Activated effector memory CD4-positive, alpha-beta T cell treated with Interleukin-2 at 50 U/mL for 16 hours (primary cell): ENCODE data around the gene ATP6V0C.

Experiments
- DNase-seq: peaks from one replicate; pipeline ENCODE4 v3.0.0-alpha.2; 2020

The ATP6V0C gene

DNA sequence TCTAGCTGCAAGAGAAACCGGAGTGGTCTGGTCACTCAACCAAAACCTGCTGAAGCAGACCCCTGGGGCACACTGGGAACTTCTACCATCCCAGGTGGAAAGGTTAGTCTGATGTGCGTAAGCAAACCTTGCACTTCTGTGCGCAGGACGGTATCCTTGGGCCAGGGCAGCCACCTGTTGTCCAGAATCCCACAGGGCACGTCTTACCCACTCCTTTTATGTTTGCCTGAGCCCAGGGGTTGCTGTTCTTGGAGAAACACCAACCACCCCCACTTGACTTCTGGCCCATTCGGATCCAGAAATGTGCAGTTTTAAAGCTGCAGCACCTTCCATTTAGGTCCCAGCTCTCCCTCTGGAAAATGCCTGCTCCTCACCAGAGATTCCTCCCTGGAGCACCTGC, 20.1 kb upstream of the ATP6V0C start:
- no peak for DNase-seq

DNA sequence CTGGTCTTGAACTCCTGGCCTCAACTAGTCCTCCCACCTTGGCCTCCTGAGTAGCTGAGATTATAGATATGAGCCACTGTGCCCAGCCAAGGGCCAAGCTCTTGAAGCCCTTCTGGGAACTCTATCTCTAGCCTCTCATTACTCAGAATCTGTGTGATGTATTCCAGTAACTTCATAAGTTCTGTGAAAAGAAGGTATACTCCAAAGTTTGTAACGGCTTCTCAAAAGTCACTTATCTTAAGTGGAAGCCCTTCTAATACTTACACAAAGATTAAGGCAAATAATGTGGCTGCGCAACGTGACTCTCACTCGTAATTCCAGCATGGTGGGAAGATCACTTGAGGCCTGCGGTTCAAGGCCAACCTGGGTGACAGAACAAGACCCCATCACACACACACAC, 19.1 kb upstream of the ATP6V0C start:
- no peak for DNase-seq

- no peak for DNase-seq
Measured at GRCh38 chr16:2495041-2495440, 18.7 kb upstream of the ATP6V0C start.

DNA sequence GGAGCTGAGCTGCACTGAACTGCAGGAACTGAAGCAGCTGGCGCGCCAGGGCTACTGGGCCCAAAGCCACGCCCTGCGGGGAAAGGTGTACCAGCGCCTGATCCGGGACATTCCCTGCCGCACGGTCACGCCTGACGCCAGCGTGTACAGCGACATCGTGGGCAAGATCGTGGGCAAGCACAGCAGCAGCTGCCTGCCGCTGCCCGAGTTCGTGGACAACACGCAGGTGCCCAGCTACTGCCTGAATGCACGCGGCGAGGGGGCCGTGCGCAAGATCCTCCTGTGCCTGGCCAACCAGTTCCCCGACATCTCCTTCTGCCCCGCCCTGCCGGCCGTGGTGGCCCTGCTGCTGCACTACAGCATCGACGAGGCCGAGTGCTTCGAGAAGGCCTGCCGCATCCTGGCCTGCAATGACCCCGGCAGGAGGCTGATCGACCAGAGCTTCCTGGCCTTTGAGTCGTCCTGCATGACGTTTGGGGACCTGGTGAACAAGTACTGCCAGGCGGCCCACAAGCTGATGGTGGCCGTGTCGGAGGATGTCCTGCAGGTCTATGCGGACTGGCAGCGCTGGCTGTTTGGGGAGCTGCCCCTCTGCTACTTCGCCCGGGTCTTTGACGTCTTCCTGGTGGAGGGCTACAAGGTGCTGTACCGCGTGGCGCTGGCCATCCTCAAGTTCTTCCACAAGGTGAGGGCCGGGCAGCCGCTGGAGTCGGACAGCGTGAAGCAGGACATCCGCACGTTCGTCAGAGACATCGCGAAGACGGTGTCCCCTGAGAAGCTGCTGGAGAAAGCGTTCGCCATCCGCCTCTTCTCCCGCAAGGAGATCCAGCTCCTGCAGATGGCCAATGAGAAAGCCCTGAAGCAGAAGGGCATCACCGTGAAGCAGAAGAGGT, 17.3 kb upstream of the ATP6V0C start:
- no peak for DNase-seq

- no peak for DNase-seq
Measured at GRCh38 chr16:2497116-2497630, 16.6 kb upstream of the ATP6V0C start.

- no peak for DNase-seq
Measured at GRCh38 chr16:2497695-2498484, 15.9 kb upstream of the ATP6V0C start.

GRCh38 chr16:2498531-2499253, 15.1 kb upstream of the ATP6V0C start:
- no peak for DNase-seq

GRCh38 chr16:2499454-2499853, 14.3 kb upstream of the ATP6V0C start:
- DNase-seq: no peak

- DNase-seq: no peak
Measured at GRCh38 chr16:2499890-2500429, 13.8 kb upstream of the ATP6V0C start.

DNA sequence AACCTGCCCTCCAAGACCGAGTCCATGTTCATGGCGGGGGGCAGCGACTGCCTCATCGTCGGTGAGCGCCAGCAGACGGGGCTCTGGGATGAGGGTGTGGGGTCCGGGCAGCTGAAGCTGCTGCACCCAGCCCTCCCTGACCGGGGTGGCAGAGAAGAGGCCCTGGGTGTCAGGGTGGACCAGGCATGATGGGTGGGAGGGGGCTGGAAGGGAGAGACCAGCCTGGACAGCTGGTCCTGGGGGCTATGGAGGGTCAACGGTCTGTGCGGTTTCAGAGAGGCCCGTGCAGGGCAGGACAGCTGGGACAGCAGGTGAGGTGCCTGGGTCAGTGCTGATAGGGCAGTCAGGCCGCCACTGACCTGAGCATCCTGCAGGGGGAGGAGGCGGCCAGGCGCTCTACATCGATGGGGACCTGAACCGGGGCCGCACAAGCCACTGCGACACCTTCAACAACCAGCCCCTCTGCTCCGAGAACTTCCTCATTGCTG, 13.3 kb upstream of the ATP6V0C start:
- DNase-seq: no peak

DNA sequence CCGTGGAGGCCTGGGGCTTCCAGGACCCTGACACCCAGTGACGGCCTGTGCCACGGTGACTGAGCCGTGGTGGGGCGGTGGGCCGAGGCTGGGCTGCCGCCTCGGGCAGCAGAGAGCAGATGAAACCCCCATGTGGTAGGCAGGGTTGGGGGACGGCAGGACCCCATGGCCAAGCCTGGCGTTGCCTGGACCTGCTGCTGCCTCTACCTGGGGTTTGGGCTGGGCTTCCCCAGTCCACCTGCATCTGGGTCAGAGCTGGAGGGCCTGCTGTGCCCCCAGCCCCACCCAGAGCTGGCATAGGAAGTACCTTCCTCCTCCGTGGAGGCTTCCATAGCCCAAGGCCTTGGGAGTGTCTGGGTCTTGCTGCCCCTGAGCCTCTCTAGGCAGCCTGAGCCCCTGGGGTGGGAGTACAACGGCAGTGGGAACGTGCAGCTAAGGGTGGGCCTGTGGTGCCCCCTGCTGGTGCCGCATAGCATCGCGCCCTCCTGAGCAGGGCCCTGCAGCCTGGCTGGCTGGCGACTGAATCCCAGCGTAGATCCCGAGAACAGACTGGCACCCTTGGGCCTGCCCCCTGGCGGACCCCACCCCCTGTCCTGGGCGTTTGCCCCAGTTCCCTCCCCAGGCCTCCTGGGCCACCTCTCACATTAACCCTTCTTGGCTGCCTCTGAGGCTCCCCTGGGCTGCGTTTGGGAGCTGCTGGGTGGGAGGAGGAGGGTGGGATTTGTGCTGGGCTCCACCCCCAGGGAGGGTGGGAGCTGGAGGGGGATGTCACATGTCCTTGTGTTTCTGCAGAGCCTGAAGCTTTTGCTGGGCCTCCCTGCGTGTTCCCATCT, 12.6 kb upstream of the ATP6V0C start:
- DNase-seq: peak; percentile 65

DNA sequence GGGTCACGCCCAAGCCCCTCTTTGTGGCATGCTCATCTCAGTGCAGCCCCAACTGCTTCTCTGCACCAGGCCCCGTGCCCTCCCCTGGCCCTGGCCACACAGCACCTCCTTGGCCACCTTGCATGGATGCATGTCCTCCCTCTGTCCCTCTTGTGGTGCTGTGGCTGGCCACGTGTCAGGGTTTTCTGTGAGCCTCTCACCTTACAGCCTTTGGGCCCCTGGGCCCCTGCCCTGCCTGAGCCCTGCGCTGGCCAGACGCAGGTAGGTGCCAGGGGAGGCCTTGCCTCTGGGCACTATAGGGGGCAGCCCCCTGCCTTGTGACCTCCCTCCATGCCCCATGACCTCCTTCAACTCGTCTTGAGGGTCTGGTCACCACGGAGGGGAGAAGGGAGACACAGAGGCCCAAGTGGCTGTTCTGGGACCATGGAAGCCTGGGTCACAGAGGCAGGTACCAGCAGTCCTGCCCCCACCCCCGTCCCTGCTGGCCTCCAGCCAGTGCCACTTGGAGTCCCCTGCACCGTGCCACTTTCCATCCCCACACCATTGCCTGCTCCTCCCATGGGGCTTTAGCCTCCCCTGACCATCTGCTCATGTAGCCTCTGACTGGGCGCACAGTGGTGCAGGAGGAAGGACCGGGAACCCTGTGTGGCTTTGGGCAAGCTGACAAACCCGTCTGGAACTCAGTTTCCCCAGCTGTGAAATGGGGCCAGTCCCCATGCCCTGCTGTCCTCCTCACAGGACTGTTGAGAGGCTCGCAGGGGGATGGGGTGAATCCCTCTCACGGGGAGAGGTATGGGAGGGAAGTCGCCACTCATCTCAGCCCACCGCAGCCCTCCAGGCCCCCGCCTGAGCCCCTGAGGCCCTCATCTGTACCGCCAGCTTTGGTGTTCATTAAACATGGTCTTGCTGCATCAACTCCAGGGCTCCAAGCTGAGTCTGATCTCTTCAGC, 11.5 kb upstream of the ATP6V0C start:
- no peak for DNase-seq

GRCh38 chr16:2505695-2506094, 8.1 kb upstream of the ATP6V0C start:
- no peak for DNase-seq

DNA sequence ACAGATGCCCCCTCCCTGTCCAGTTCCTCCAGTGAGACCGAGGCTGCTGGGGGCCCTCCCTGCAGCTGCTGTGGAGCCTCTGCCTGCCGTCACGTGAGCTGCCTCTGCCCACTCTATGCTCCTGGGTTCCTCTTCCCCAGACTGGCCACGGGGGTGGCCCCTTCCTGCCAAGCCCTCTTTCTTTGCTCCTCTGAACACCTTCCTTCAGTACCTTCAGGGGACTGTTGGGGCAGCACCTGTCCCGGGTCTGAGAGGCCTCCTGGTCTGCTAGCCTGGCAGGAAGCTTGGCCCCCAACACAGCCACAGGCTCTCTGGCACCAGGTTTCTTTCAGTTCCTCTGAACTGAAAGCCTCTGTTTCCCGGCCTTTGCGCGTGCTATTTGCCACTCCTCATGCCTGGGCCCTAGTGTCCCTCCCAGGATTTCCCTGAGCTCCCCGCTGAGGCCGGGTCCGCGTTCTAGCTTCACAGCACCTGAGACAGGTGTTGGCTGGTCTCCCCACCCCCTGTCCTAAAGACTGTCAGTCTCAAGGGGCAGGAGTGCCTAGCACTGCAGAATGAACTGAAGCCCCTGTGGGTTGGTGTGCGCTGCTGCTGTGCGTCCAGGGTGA, 6.6 kb upstream of the ATP6V0C start:
- DNase-seq: no peak

DNA sequence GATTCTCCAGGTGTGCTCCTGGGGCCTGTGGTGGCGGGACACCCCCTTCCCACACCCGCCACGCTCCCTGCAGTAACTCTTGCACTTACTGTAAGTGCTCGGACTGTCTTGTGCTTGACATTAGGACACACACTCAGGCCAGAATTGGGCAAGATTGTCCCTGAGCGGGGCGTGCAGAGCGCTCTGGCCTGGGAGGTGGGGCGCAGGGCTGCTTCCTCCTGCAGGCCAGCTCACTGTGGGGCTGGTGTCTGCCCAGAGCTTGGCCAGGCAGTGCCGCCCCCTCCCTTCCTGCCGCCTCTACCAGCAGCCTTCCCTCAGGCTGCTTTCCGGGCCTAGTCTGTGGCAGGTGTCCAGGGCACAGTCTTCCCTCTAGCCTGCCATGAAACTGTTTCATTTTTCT, 6.1 kb upstream of the ATP6V0C start:
- DNase-seq: no peak

DNA sequence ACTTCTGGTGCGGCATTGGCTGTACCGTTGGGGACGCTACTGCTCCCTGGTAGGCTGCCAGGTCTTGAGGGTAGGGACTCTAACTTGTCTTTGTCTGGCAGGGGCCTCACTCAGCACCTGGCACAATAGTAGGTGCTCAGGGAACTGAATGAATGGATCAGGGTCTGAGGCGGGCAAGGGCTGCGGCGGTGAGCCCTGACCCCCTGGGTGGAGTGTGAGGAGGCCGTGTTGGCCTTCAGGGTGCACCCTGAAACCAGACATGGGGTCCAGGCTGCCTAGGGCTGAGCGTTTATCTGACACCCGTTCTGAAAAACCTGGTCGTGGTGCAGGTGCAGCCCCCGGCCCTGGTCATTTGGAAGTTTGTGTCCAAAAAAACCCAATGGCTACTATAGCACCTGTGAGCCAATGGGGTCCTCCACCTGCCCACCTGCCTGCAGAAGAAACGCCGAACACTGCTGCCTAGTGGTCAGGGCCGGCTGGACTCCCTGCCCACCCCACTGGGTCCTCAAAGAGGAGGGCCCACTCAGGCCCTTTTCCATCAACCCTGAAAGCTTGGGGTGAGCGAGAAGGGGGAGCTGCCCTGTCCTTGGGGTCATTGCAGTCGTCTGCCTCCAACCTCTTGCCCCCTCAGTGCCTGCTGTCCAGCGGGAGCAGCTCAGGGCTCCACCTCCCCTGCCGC, 4.9 kb upstream of the ATP6V0C start:
- no peak for DNase-seq

DNA sequence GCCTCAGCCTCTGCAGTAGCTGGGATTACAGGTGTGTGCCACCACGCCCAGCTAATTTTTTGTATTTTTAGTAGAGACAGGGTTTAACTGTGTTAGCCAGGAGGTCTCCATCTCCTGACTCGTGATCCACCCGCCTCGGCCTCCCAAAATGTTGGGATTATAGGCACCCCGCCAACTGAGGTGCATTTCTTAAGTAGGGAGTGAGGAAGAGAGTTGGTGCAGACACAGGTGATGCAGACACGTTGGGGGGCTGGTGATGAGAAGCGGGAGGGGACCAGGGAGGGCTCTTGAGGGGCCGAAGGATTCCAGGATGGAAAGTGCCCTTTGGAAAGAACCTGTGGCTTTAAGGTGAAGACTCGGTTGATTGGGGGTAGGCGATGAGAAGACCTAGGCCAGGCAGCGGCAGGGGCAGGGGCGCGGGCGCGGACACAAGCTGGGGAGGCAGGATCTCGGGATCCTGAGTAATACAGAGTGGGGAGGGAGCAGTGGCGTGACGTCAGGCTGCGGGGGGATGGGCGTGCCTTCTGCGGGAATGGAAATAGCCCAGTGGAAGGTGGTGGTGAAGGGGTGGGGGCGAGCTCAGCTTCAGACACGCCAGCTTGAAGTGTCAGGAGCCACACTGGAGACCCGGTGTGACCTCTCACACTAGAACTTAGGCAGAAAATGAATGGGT, 2.5 kb upstream of the ATP6V0C start:
- no peak for DNase-seq

- no peak for DNase-seq
Measured at GRCh38 chr16:2511996-2512734, 1.6 kb upstream of the ATP6V0C start.
